Mesothelial cell of epicardium (in vitro differentiated cells): ENCODE results near the gene COPS2. TPM values are rescaled to one million over a fixed set of nuclear protein-coding genes. Genes with fewer than 3 reads are reported as not detected.
A peak's percentile ranks its signal among the peaks of the same experiment; 100 is the strongest.

Experiments used
- DNase-seq, 2 experiments: peaks; one replicate each; pipeline ENCODE4 v3.0.0; 2021; ENCODE audit warnings: low spot score in 2 of 2; ENCODE audit not compliant: unreplicated experiment in 2 of 2
- H3K27ac Mint-ChIP-seq: 2 replicates; pipeline ENCODE4 v1.8.0; 2021; ENCODE audit warnings: mixed read lengths
- H3K27me3 Mint-ChIP-seq: 2 replicates; pipeline ENCODE4 v1.8.0; 2021; ENCODE audit warnings: low read depth, mixed read lengths
- H3K36me3 Mint-ChIP-seq: 2 replicates; pipeline ENCODE4 v1.8.0; 2021; ENCODE audit warnings: mixed read lengths
- H3K4me1 Mint-ChIP-seq: 2 replicates; pipeline ENCODE4 v1.8.0; 2021; ENCODE audit warnings: mixed read lengths
- H3K4me3 Mint-ChIP-seq: 2 replicates; pipeline ENCODE4 v1.8.0; 2021; ENCODE audit warnings: mild to moderate bottlenecking, moderate library complexity, mixed read lengths
- H3K9me3 Mint-ChIP-seq: 2 replicates; pipeline ENCODE4 v1.8.0; 2021; ENCODE audit warnings: mixed read lengths
- total RNA-seq: library from RNA; stranded (reverse); gene quantifications from 3 replicates; pipeline ENCODE4 v1.2.1, GENCODE V29; 2021
- TF ChIP-seq, protein P1 (sequence below): fragments of 200-600 bp; sonication (generic); IDR thresholded peaks from one replicate; pipeline ENCODE4 v1.5.0; 2021; ENCODE audit warnings: antibody characterized with exemption; ENCODE audit not compliant: unreplicated experiment

COPS2 gene
- total RNA-seq, 1 donor from 2014 or later = 79.9 TPM

DNA sequence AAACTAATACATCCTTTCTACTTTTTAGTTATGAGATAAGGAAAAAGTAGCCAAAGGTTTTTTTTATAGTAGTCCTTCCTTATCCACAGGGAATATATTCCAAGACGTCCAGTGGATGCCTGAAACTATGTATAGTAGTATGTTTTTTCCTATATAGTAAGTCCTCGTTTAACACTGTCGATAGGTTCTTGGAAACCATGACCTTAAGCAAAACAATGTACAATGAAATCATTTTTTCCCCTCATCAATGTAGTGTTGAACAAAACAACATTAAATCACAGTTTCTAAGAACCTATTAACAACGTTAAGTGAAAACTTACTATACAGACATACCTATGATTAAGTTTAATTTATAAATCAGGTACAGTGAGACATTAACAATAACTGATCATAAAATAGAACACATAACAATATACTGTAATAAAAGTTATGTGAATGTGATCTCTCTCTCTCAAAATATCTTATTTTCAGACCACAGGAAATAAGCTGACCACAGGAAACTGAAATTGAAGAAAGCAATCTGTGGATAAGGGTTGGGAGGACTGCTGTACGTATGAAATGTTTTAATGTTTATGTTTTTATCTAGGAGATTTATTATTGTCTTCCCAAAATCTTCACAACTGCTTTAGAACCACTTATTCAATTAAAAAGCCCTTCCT, 20.6 kb downstream of the COPS2 start:
- no peak overlapping the region for H3K27ac Mint-ChIP-seq
- H3K27me3 Mint-ChIP-seq = no peaks in the 10 kb centered on the region
- TF ChIP-seq, protein P1, sequence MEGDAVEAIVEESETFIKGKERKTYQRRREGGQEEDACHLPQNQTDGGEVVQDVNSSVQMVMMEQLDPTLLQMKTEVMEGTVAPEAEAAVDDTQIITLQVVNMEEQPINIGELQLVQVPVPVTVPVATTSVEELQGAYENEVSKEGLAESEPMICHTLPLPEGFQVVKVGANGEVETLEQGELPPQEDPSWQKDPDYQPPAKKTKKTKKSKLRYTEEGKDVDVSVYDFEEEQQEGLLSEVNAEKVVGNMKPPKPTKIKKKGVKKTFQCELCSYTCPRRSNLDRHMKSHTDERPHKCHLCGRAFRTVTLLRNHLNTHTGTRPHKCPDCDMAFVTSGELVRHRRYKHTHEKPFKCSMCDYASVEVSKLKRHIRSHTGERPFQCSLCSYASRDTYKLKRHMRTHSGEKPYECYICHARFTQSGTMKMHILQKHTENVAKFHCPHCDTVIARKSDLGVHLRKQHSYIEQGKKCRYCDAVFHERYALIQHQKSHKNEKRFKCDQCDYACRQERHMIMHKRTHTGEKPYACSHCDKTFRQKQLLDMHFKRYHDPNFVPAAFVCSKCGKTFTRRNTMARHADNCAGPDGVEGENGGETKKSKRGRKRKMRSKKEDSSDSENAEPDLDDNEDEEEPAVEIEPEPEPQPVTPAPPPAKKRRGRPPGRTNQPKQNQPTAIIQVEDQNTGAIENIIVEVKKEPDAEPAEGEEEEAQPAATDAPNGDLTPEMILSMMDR = no peak
- no peak overlapping the region for H3K4me3 Mint-ChIP-seq
- no peaks in the 10 kb centered on the region for H3K9me3 Mint-ChIP-seq
- no peak for DNase-seq
- no peaks in the 10 kb centered on the region for H3K4me1 Mint-ChIP-seq
- peaks cover 32% of the 10 kb centered on the region for H3K36me3 Mint-ChIP-seq

- H3K4me1 Mint-ChIP-seq = no peaks in the 10 kb centered on the region
- TF ChIP-seq, protein P1 = no peak
- no peak overlapping the region for H3K4me3 Mint-ChIP-seq
- no peaks in the 10 kb centered on the region for H3K9me3 Mint-ChIP-seq
- H3K36me3 Mint-ChIP-seq = peaks cover 38% of the 10 kb centered on the region
- H3K27me3 Mint-ChIP-seq = no peaks in the 10 kb centered on the region
- no peak for DNase-seq
- no peak overlapping the region for H3K27ac Mint-ChIP-seq
Observed at GRCh38 chr15:49131403-49131802, 24.0 kb downstream of the COPS2 start.

GRCh38 chr15:49124371-49124770, 31.0 kb downstream of the COPS2 start:
- DNase-seq = no peak
- peaks cover 6% of the 10 kb centered on the region for H3K4me1 Mint-ChIP-seq
- H3K9me3 Mint-ChIP-seq = no peaks in the 10 kb centered on the region
- H3K36me3 Mint-ChIP-seq = peaks cover 6% of the 10 kb centered on the region
- H3K27ac Mint-ChIP-seq = no peak overlapping the region
- no peaks in the 10 kb centered on the region for H3K27me3 Mint-ChIP-seq
- TF ChIP-seq, protein P1 = no peak
- H3K4me3 Mint-ChIP-seq = no peak overlapping the region

GRCh38 chr15:49122541-49123062, 32.8 kb downstream of the COPS2 start:
- TF ChIP-seq, protein P1 = no peak
- H3K27ac Mint-ChIP-seq = peak overlapping the region; percentile 39
- H3K4me1 Mint-ChIP-seq = peaks cover 6% of the 10 kb centered on the region
- DNase-seq = no peak
- H3K27me3 Mint-ChIP-seq = no peaks in the 10 kb centered on the region
- H3K9me3 Mint-ChIP-seq = no peaks in the 10 kb centered on the region
- no peak overlapping the region for H3K4me3 Mint-ChIP-seq
- peaks cover 3% of the 10 kb centered on the region for H3K36me3 Mint-ChIP-seq

GRCh38 chr15:49121901-49122300, 33.5 kb downstream of the COPS2 start:
- Mint-ChIP-seq H3K4me1 (peaks cover 6% of the 10 kb centered on the region), H3K9me3 (peaks cover under 1% of the 10 kb centered on the region), H3K36me3 (peaks cover 5% of the 10 kb centered on the region), H3K27ac (no peak overlapping the region), H3K27me3 (no peaks in the 10 kb centered on the region), H3K4me3 (no peak overlapping the region)
- DNase-seq = no peak
- TF ChIP-seq, protein P1 = no peak
